Body of pancreas (tissue), 4 donors: ENCODE results near the gene SRXN1. TPM values are rescaled to one million over a fixed set of nuclear protein-coding genes. Genes with fewer than 3 reads are reported as not detected.

Experiments used
- ATAC-seq: fragments of 150-250 bp; one replicate; pipeline ENCODE4 v1.9.1; 2016
- DNase-seq, 4 donors: peaks; one replicate each; pipeline ENCODE4 v3.0.0-alpha.2; 2019
- H3K27ac ChIP-seq, 4 donors: fragments of 200-600 bp; sonication (generic); 1 replicate in 3 of 4; 2 replicates in 1 of 4; pipeline versions ENCODE4 v1.5.1 to v1.6.1; 2016 to 2019; ENCODE audit warnings: mild to moderate bottlenecking in 1 of 4, mixed read lengths in 1 of 4, moderate library complexity in 1 of 4
- H3K27me3 ChIP-seq, 2 donors: fragments of 200-600 bp; sonication (generic); one replicate each; pipeline ENCODE4 v1.6.0; 2016; ENCODE audit warnings: mild to moderate bottlenecking in 1 of 2
- H3K36me3 ChIP-seq, 2 donors: fragments of 200-600 bp; sonication (generic); replicated peaks in 1 of 2; 2 replicates each; pipeline ENCODE4 v1.5.1; 2016; ENCODE audit warnings: low read depth in 2 of 2; ENCODE audit not compliant: insufficient read depth in 1 of 2
- H3K4me1 ChIP-seq: fragments of 200-600 bp; sonication (generic); one replicate; pipeline ENCODE4 v1.6.0; 2016
- H3K4me3 ChIP-seq, 2 donors: fragments of 200-600 bp; sonication (generic); 1 replicate in 1 of 2; 2 replicates in 1 of 2; pipeline ENCODE4 v1.5.1; 2016 to 2019
- H3K9me3 ChIP-seq, 3 donors: fragments of 200-600 bp; sonication (generic); 1 replicate in 2 of 3; 2 replicates in 1 of 3; pipeline ENCODE4 v1.5.1; 2016
- CTCF ChIP-seq, 7 experiments: fragments of 450-650 bp in 4 of 7; fragments of 200-600 bp in 3 of 7; sonication (generic) in 3 of 7; IDR thresholded peaks; one replicate each; pipeline ENCODE4 v1.5.1; 2016 to 2019; ENCODE audit warnings: antibody characterized with exemption in 7 of 7
- POLR2A ChIP-seq, 3 donors: fragments of 450-650 bp; IDR thresholded peaks; one replicate each; pipeline ENCODE4 v1.6.1; 2016; ENCODE audit warnings: antibody characterized with exemption in 3 of 3, mild to moderate bottlenecking in 2 of 3
- WGBS, 2 donors: methylation state at CpG; one replicate each; pipeline ENCODE4 v1.1.5; 2017; 5-methylcytosine and 5-hydroxymethylcytosine counted together
- intact Hi-C: fragments of 100-400 bp; cut with DNase I; formaldehyde crosslinking; loops from one replicate; pipeline ENCODE4 v1.15.1; 2023
- total RNA-seq, 2 donors: library from RNA; depleted of rRNA; stranded (reverse); fragments of >200 nt; gene quantifications; one replicate each; pipeline ENCODE4 v1.1.0, GENCODE V29; 2016

SRXN1 gene
- total RNA-seq, 2 donors from 2014 or later, result 7.9 to 9.9 TPM

- H3K4me3 ChIP-seq, result no peak overlapping the region
- WGBS, 2 donors, result 21 to 27% methylated on average over 5 of the region's 5 CpGs
- TF ChIP-seq CTCF (IDR thresholded peaks at IDR 0.05), result no peak
- H3K27me3 ChIP-seq, result peaks cover 0 to 14% of the 10 kb centered on the region in 2 donors
- H3K9me3 ChIP-seq, result no peaks in the 10 kb centered on the region
- intact Hi-C loops, result no loop called here
- H3K27ac ChIP-seq, result no peak overlapping the region
- no peak for ATAC-seq
- H3K36me3 ChIP-seq, result no peaks in the 10 kb centered on the region
- peaks cover 16% of the 10 kb centered on the region for H3K4me1 ChIP-seq
- no peak for DNase-seq
These were observed 5.8 kb upstream of the SRXN1 start for GRCh38 chr20:658731-659291.

- Histone ChIP-seq H3K36me3 (no peaks in the 10 kb centered on the region), H3K27ac (no peak overlapping the region), H3K4me3 (no peak overlapping the region), H3K4me1 (peaks cover 15% of the 10 kb centered on the region), H3K27me3 (peaks cover 0 to 12% of the 10 kb centered on the region in 2 donors), H3K9me3 (no peaks in the 10 kb centered on the region)
- WGBS, 2 donors, result 16 to 23% methylated on average over 2 of the region's 2 CpGs
- ATAC-seq (no peak), DNase-seq (no peak)
- intact Hi-C loops, result no loop called here
- TF ChIP-seq POLR2A (IDR thresholded peaks at IDR 0.05) (no peak), CTCF (IDR thresholded peaks at IDR 0.05) (no peak)
These were observed 5.2 kb upstream of the SRXN1 start for GRCh38 chr20:658202-658601.

GRCh38 chr20:655726-656624 is 3.0 kb upstream of the SRXN1 start:
- Histone ChIP-seq H3K27me3 (peaks cover 0 to 5% of the 10 kb centered on the region in 2 donors), H3K4me1 (peaks cover 28% of the 10 kb centered on the region), H3K4me3 (no peak overlapping the region), H3K27ac (no peak overlapping the region), H3K36me3 (no peaks in the 10 kb centered on the region), H3K9me3 (no peaks in the 10 kb centered on the region)
- ATAC-seq, result no peak
- intact Hi-C loops, result no loop called here
- no peak for TF ChIP-seq POLR2A (IDR thresholded peaks at IDR 0.05)
- TF ChIP-seq CTCF (IDR thresholded peaks at IDR 0.05), result no peak
- 69% methylated on average over 10 to 11 of the region's 11 CpGs for WGBS, 2 donors
- DNase-seq, result no peak

- no peak overlapping the region for H3K27ac ChIP-seq
- peaks cover 29% of the 10 kb centered on the region for H3K4me1 ChIP-seq
- intact Hi-C loops, result no loop called here
- H3K27me3 ChIP-seq, result no peaks in the 10 kb centered on the region
- H3K9me3 ChIP-seq, result no peaks in the 10 kb centered on the region
- 76 to 91% methylated on average over 3 of the region's 3 CpGs for WGBS, 2 donors
- no peak for ATAC-seq
- H3K4me3 ChIP-seq, result no peak overlapping the region
- DNase-seq, result no peak
- H3K36me3 ChIP-seq, result no peaks in the 10 kb centered on the region
- no peak for TF ChIP-seq POLR2A (IDR thresholded peaks at IDR 0.05)
- no peak for TF ChIP-seq CTCF (IDR thresholded peaks at IDR 0.05)
These were observed 1.4 kb upstream of the SRXN1 start for GRCh38 chr20:654417-654750.
